DMS153 treated with DMSO at 0.1 percent for 48 hours (cell line): ENCODE measurements around the gene ANP32D.
"Not testable (repeated sequence)": the region's sequence is repeated elsewhere in the genome, so short reads cannot be mapped to it uniquely, and the experiment has no call there.

Experiments used
- DNase-seq: peaks from one replicate; lab custom pipeline; 2025; ENCODE audit not compliant: unreplicated experiment; lab: John Stamatoyannopoulos, UW

The ANP32D gene

GRCh38 chr12:48472259-48472658, at the start of gene ANP32D:
Gene ANP32D (plus strand): TSS chr12:48472559. CDS start chr12:48472665, 106 bp downstream.
- no peak for DNase-seq

DNA sequence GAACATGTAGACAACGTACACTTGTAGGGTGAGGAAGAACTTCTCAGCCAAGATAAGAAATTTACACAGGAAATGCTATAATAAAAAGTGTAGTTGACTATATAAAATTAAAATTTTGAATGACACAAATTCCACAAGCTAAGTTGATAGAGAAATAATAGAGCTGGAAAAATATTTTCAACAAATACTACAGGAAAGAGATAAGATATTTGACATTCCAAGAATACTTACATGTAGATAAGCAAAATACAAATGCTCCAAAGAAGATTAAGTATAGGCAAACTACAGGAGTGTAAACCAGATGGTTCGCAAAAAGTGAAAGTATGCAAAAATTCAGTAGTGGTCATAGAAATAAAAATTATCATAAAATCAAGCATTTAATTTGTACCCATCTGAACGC, 49.2 kb upstream of the ANP32D start:
- no peak for DNase-seq

DNA sequence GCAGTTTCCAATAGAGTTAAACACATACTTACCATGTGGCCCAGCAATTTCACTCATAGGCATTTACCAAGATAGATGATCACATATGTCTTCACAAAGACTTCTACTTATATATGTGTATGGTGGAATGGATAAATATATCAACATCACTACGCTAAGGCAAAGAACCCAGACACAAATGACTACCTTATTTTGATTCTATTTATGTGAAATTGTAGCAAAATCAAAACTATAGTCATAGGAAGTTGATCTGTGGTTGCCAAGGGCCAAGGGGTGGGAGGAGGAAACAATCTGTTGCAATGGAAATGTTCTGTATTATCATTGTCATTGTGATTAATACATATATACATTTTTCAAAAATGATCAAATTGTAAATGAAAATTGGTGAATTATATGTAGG, 47.7 kb upstream of the ANP32D start:
- no peak for DNase-seq

- not testable (repeated sequence) for DNase-seq
Observed at GRCh38 chr12:48434016-48434415, 38.3 kb upstream of the ANP32D start.

- no peak for DNase-seq
Observed at GRCh38 chr12:48441069-48441468, 31.3 kb upstream of the ANP32D start.

GRCh38 chr12:48442179-48442847, 30.0 kb upstream of the ANP32D start:
- no peak for DNase-seq

- DNase-seq = no peak
Observed at GRCh38 chr12:48445538-48445937, 26.8 kb upstream of the ANP32D start.

DNA sequence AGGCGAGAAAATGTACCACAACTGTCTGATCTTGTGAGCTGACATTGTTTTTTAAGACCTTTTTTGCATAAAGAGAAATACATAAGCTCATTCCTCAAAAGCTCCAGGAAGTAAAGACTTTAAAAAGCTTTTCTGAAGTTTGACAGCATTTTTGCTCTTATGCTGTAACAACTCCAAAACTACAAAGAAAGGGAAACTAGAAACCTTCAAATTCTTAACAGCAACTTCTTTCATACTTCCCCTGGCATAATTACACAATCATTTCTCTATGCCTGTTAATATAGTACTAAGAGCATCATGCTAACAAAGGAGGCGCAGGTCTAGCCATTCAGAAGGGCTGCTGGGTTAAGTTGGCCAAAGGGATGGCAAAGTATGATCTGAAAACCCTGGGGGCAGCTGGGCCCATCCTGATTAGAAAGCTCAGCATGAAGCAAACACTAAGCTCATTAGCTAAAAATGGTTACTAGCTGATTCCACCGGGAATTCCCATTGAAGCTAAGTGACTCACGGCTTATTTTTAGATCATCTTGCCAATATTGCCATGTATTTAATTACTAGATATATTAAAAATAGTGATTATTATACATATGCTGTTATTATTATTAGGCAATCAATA, 26.1 kb upstream of the ANP32D start:
- no peak for DNase-seq

GRCh38 chr12:48447755-48448154, 24.6 kb upstream of the ANP32D start:
- DNase-seq = no peak

GRCh38 chr12:48451372-48451771, 21.0 kb upstream of the ANP32D start:
- DNase-seq = no peak

DNA sequence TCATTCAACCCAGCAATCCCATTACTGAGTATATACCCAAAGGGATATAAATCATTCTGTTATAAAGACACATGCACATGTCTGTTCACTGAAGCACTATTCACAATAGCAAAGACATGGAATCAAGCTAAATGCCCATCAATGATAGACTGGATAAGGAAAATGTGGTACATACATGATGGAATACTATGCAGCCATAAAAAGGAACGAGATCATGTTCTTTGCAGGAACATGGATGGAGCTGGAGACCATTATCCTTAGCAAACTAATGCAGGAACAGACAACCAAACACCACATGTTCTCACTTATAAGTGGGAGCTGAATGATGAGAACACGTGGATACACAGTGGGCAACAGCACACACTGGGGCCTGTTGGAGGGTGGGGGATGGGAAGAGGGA, 19.4 kb upstream of the ANP32D start:
- DNase-seq = not testable (repeated sequence)

DNA sequence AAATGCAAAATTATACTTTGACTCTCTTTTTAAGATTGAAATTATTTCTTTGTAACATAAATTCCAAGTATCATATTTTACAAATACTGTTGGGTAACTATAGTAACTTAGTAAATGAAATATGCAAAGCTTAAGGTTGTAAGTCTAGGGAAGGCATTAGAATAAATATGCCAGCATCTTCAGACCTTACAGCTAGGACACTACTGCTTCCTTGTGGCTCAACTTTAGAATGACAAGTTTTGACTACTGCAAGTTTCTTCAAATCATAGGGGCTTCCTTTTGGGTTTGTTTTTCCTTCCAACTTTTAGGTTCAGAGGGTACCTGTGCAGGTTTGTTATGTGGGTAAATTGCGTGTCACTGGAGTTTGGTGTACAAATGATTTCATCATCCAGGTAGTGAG, 17.7 kb upstream of the ANP32D start:
- no peak for DNase-seq

DNA sequence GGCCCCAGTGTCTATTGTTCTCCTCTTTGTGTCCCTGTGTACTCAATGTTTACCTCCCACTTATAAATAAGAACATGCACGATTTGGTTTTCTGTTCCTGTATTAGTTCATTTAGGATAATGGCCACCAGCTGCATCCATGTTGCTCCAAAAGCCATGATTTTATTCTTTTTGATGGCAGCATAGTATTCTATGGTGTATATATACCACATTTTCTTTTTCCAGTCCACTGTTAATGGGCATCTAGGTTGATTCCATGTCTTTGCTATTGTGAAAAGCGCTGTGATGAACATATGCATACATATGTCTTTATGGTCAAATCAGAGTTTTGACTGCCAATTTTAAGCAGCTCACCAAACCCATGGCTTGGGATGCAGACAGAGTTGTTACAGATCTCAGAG, 17.2 kb upstream of the ANP32D start:
- no peak for DNase-seq

DNA sequence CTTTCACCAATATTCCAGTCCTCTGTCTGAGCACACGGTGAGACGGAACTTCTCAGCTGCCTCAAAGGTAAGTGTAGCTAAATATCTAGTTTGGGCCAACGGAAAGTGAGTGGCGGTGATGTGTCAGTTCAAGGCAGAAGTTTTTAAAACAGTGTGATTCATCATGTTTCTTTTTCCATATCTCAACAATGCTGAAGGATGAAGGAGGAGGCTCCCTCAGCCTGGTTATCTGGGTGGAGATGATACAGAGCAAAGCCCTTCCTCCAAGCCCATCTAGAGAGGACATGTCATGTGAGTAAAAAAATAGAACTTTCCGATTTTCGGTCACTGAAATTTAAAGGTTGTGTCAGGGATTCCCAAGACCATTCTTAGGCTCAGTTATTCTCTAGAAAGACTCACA, 13.1 kb upstream of the ANP32D start:
- no peak for DNase-seq

DNA sequence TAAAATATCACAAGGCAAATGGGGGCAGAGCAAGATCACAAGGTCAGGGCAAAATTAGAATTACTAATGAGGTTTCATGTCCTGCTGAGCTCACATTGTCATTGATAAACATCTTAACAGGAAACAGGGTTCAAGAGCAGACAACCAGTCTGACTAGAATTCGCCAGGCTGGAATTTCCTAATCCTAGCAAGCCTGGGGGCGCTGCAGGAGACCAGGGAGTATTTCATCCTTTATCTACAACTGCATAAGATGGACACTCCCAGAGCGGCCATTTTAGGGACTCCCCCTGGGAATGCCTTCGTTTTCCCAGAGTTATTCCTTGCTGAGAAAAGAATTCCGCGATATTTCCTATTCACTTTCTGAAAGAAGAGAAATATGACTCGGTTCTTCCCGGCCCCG, 3.3 kb upstream of the ANP32D start:
- not testable (repeated sequence) for DNase-seq

GRCh38 chr12:48473061-48473460, 702 bp downstream of the ANP32D start:
- DNase-seq = no peak

GRCh38 chr12:48474497-48474896, 2.1 kb downstream of the ANP32D start:
- DNase-seq = not testable (repeated sequence)

DNA sequence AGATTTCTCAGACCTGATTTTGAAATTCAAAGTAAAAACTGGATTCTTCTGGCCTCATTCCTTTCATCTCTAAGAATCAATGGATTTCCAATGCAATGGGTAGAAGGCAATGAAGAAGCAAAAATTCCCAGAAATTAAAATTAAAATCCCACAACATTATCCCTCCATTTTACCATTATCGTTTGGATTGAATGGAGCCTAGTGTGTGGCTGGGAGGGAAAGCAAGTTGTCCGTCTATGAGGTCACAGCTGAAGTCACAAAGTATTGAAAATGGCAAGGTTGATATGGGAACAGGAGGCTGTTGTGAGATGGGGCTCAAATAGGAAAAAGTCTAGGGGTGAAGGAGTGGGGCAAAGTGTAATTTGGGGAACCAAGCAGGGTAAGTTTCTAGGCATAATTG, 9.8 kb downstream of the ANP32D start, which contains the start of gene C12orf54:
C12orf54 (plus strand) TSS at position 301 of the 400 bp plus-strand sequence. CDS start 799 bp downstream, outside the sequence.
- no peak for DNase-seq

DNA sequence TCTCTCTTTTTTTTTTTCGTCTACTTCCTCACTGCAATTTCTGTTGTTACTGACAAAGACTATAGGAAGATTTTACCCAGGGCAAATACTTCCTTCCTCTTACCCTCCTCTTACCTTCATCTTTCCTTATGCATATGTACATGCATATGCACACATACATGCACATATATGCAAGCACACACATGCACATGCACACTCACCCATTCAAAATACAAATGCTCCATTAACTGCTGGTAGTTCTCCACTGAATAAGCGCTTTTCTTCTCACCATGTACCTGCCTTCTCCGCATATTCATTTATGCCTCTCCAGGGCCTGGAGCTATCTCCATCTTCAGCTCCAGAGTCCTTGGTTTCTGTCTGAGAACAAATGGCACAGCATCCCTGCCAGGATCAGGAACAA, 10.6 kb downstream of the ANP32D start:
- DNase-seq = no peak

- no peak for DNase-seq
Observed at GRCh38 chr12:48486261-48486660, 13.9 kb downstream of the ANP32D start.

DNA sequence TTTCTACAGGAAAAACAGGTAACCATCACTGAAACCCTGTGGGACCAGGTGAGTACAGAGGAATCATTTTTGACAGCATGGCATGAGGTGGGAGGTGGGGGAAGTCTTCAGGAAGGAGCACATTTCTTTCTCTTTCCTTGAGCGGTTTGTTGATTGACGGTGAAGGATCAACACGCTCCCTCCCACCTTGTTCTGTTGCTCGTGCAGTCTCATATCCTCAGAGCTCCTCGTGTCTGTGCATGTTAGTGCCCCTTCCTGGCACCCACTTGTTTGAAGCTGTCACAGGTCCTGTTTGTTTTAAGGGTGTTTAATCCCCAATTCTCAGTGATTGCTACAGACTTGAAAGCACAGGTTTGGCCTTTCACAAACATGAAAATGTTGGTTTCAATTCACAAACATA, 14.3 kb downstream of the ANP32D start:
- DNase-seq = no peak

GRCh38 chr12:48489012-48489411, 16.7 kb downstream of the ANP32D start:
- DNase-seq = no peak

DNA sequence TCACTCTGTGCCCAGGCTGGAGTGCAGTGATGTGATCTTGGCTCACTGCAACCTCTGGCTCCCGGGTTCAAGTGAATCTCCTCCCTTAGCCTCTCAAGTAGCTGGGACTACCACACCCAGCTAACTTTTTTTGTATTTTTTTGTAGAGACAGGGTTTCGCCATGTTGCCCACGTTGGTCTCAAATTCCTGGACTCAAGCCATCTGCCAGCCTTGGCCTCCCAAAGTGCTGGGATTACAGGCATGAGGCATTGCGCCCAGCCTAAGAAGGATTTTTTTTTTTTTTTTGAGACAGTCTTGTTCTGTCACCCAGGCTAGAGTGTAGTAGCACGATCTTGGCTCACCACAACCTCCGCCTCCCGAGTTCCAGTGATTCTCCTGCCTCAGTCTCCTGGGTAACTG, 17.1 kb downstream of the ANP32D start:
- not testable (repeated sequence) for DNase-seq
